Stimulated activated CD8-positive, alpha-beta memory T cell treated with anti-CD3 and anti-CD28 coated beads, Interleukin-7, amount 100 ng/mL, for 24 hours (primary cell): ENCODE data around the gene CAMK2A.

Experiments
- DNase-seq: peaks from one replicate; pipeline ENCODE4 v3.0.0-alpha.2; 2020; ENCODE audit warnings: low read depth

The CAMK2A gene

DNA sequence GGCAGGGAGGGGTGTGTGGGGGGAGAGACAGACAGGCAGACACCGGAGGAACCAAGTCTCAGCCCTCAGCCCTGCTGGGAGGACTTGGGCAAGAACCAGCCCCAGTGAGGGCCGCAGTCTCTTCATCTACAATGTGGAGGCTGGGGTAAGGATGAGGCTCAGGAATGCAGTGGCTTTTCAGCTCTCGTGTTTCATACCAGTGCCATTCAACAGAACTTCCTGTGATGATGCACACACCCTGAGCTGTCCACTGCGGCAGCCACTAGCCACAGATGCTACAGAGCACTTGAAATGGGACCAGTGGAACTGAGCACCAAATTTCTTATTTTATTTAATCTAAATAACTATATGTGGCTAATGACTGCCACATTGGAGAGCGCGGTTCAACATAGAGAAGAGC is 10.7 kb downstream of the CAMK2A start:
- DNase-seq = no peak

DNA sequence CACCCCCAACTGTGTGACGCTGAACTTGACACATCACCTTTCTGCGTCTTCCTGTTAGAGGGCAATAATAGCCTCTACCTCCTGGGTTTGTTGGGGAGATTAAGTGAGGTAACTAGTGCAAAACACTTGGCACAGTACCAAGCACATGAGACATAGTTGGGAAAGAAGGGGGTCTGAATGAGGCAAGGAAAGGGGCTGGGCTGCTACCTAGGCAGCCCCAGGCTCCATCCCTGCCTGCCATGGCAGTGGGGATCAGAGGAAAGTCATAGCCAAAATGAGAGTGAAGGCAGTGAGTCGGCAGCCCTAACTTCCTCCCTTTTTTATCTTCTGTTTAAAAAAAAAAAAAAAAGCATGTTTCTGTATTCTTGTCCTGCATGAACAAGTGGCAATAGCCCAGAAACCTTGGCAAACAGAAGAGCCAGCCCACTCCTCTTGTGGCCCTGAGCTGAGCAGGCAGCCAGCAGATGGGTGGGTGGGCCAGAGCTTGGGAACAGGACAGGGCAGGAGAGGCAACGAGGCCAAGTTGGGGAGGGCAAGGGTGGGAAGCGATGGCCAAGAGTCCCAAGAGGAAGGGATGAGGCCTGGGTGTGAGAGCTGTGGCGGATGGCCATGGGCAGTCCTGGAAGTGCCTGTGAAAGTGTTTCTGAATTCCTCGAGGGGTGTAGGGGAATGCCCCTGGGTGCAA is 11.4 kb downstream of the CAMK2A start:
- no peak for DNase-seq

GRCh38 chr5:150277043-150277442 is 12.5 kb downstream of the CAMK2A start:
- DNase-seq = no peak

- DNase-seq = no peak
These were observed 14.8 kb downstream of the CAMK2A start for GRCh38 chr5:150274811-150275210.

GRCh38 chr5:150272531-150272930 is 17.0 kb downstream of the CAMK2A start:
- no peak for DNase-seq

- DNase-seq = no peak
These were observed 17.6 kb downstream of the CAMK2A start for GRCh38 chr5:150271923-150272322.

DNA sequence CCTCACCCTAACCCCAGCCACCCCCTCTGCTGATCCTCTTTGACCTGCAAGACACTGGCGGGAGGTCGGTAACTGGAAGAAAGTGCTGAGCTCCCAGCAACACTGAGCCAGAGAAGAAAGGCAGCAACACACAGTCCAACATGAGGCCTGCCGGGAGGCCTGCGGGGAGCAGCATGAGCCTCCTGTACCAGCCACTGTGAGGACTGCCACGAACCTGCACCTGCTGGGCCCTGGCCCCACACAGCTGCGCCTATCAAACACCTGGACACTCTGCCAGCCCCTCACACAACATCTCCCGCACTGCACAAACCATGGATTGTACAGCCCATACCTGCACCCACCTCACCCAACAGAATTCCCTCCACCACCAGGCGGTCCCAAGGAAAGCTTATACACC is 18.3 kb downstream of the CAMK2A start:
- DNase-seq = no peak

DNA sequence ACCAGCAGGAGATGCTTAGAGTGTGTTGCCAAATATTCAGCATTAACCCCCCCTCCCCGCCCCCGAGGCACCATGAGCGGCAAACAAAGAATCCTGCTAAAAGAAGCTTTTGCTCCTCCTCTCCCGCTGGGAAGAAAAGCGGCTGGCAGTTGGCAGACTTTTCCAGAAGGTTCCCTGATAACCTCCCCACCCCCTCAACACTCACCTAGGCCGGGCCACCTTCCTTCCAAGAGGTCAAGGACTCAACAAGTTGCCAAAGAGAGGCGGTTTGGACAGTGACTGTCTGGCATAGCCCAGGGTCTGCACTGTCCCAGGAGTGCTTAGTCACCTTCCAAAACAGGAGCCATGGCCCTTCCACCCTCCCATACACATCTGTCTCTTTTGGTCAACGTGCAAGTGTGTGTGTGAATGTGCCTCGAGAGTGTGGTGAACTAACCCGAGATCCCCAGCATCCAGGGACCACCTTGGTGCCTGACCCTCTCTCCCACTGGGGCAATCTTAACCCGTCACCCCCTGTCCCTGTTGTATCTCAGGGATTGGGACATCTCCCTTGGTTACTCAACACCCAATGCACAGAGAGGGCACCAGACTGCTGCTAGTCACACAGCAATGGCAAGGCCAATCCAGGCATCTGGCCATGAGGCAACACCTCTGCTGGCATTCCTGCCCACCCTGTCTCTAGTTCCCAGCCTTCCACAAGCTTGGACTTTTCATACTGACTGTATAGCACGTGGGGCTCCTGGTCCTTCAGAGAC is 18.9 kb downstream of the CAMK2A start:
- no peak for DNase-seq

DNA sequence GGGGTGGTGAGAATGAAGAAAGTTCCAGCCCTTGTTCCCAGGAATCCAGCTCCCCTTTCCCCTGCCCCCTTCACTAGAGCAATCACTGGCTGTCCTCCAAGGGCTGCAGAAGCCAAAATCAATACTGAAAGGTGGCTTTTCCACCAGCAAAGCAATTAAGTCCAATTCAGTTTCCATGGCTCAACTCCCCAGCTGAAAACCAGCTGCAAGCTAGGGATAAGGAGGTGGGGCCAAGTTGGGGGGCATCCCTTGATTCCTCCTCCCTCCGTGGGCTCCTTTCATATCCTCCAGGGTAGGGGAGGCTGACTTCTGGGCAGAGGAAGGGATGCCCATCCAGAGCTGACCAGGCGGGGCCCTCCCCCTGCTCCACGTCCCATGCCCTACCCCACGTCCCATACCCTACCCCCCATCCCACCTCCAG is 22.7 kb downstream of the CAMK2A start:
- DNase-seq = no peak

- DNase-seq = no peak
These were observed 23.6 kb downstream of the CAMK2A start for GRCh38 chr5:150265870-150266383.

DNA sequence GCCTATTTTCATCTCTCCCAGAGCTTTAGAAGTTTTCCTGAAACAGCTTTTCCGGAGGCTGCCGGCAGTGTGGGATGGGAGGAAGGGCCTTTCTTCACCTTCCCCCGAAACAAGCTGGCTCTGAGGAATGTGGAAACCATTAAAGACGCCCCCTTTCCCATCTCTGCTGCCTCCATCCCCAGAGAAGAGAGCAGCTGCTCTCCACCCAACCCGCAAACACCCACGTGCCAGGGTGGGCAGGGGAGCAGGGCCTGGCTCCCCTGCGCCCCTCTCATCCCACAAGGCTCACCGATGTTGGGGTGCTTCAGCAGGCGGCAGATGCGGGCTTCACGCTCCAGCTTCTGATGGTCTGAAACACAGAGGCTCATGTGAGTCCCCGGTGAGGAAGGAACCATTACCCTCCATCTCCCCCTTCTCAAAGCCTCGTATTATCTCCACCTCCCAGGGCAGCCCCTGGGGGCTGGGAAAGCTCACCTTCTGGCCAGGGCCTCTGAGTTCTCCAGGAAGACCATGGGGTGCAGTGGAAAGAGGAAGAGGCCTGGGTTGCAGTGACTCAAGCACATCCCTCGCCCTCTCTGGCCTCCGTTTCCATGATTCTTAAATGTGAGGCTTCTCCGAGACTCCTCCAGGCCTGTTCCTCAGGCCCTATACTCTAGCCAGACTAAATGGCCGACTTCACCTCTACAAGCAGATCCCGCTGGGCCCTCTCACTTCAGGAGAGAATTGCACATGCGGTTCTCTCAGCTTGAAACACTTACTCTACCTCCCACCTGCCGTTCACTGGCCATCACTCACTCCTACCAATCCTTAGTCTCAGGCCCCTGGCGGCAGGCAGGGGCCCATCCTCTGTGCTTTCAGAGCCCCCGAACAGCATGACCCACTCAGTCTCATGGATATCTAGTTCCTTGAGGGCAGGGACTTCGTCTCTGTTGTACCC is 24.6 kb downstream of the CAMK2A start:
- no peak for DNase-seq

GRCh38 chr5:150263801-150264621 is 25.6 kb downstream of the CAMK2A start:
- DNase-seq = no peak

GRCh38 chr5:150263375-150263775 is 26.2 kb downstream of the CAMK2A start:
- DNase-seq = no peak

DNA sequence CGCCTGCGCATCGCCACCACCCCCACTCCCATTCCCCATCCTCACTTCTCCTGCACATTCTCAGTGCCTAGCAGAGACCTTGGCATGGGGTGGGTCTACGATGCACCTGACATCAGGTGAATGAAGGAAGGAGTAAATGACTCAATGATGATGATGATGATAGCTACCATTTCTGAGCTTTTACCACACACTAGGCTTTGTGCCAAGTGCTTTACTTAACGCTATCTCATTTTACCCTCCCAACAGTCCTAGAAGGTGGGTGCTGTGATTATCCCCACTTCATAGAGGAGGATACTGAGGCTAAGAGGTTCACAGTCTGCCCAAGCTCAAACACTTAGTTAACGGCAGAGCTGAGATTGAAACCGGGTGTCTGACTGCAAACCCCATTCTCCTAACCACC is 27.1 kb downstream of the CAMK2A start:
- DNase-seq = no peak

DNA sequence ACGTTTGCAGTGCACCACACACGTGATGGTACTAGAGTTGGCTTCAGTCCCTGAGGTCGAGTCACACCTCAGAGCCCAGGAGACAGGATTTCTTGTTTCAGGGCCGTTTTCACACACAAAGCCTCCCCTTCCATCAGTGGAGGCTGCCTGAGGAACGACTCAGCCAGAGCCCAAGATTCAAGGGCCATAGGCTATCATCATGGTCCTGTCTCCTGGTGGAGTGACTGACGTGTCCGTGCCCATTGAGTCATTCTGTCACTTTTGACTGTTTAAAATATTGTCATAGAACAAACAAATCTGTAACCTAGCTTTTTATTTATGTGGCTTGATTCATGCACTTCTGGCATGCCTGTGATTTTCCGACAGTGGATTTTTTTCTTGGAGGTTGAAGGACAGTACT is 28.3 kb downstream of the CAMK2A start:
- no peak for DNase-seq

- no peak for DNase-seq
These were observed 31.4 kb downstream of the CAMK2A start for GRCh38 chr5:150258130-150258529.

DNA sequence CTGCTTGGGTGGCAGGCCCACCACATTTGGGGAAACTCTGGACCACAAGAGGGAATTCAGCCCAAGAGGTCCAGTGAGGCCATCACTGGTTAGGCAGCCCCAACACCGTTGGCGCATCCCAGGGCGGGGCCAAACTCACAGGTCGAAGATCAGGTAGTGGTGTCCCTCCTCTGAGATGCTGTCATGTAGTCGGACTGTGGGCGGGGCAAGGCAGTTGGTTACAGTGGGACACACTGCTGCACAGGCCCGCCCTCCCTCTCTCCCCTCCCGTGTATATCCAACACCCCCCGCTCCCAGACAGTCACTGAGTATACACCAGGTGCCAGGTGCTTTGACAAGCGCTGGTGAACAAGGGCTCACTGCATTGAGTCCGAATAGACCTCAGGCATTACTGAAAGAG is 32.1 kb downstream of the CAMK2A start:
- DNase-seq = no peak

DNA sequence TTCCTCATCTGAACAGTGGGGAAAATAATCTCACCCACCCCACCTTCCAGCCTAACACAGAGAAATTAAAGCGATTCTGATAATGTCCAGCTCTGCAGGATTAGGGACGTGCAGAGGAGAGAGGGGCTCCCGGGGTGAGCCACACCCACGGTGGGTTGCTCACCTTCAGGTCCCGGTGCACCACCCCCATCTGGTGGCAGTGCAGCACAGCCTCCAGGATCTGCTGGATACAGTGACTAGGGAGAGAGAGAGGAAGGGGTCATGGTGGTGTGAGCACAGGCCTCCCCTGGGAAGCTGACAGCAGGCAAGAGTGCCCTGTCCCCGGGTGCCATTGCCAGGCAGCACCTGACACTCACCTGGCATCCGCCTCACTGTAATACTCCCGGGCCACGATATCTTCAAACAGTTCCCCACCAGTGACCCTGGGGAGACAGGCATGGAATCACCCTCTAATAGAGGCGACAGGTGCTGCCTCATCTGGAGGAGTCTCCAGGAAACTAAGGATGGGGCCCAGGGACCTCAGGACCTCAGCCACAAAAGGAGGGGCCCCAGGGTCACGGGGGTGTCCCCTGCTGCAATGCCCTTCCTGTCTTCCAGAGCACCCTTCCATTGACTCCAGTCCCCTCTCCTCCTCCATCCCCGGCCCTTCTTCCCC is 33.0 kb downstream of the CAMK2A start:
- no peak for DNase-seq

GRCh38 chr5:150255659-150256409 is 33.7 kb downstream of the CAMK2A start:
- DNase-seq = no peak

DNA sequence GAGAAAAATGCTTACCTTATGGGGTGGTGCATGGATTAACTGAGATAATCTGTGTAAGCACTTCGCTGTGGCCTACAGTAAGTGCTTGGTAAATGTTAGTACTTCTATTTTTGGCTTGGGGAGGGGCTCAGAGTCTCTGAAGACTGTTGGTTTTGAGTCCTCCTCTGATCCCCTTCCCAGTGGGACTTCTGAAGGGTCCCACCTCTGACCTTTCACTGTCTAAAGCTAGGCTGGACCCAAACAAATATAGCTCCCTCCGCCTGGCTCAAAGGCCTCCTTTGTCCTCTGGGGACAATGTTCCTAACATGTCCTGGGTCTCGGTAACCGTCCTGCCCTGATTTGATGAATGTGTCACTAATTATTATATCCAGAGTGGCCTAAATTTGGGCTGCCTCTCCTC is 34.8 kb downstream of the CAMK2A start:
- no peak for DNase-seq
